GM19452 (cell line): ENCODE measurements around the gene SLC10A1.
"Not testable (repeated sequence)": the region's sequence is repeated elsewhere in the genome, so short reads cannot be mapped to it uniquely, and the experiment has no call there.

Source experiments
- ATAC-seq: cut with Tn5 transposase; IDR thresholded peaks from one replicate; pipeline ENCODE4 v1.9.1; 2021; ENCODE audit not compliant: unreplicated experiment

The SLC10A1 gene

GRCh38 chr14:69796797-69797500, at the start of gene SLC10A1:
TSS of gene SLC10A1 (minus strand) at chr14:69797241. CDS start at chr14:69797155, 86 bp downstream.
- no peak for ATAC-seq

GRCh38 chr14:69845787-69846186, 48.7 kb upstream of the SLC10A1 start:
- ATAC-seq = no peak

DNA sequence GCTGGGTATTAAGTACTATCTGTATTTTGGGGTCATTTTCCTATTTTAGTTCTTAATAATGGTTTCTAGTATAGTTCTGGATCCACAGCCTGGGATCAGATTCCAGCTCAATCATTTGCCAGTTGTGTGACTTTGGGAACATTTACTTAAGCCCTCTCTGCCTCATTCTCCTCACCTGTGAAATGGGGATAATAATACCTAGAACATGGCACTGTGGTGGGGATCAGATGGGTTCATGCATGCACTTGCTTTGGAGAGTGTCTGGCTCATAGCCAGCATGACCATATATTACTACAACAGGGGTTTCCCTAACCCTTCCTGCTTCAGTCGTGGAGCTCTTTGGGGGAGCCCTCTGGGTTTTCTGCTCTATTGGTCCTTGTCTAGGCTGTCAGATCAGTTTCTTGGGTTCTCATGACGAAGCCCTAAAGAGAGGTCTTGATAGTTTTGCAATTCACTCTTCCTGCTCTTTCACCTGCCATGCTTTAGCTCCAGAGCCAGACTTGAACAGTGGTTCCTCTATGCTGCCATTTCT, 48.1 kb upstream of the SLC10A1 start:
- ATAC-seq = no peak

DNA sequence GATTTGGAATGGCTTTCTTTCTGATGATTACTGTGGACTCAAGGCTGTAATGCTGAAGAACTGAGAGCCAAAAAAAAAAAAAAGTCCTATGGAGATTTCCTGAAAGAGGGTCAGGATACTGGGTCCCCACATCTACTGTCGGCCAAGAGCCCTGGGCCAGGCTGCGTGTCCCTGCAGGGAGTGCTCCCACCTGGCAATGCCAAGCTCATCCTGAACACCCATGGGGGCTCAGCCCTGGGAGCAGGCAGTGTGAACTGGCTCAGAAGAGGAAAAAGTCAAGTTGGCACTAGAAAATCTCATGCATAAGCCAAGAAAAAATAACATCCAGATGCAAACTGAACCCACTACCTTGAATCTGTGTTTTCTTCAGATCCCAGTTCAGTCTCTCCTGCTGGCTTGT, 47.1 kb upstream of the SLC10A1 start:
- ATAC-seq = no peak

- no peak for ATAC-seq
These were observed 45.8 kb upstream of the SLC10A1 start for GRCh38 chr14:69842686-69843420.

GRCh38 chr14:69841656-69842055, 44.6 kb upstream of the SLC10A1 start:
- no peak for ATAC-seq

- no peak for ATAC-seq
These were observed 42.6 kb upstream of the SLC10A1 start for GRCh38 chr14:69839661-69840060.

GRCh38 chr14:69838881-69839416, 41.9 kb upstream of the SLC10A1 start:
- ATAC-seq = no peak

- ATAC-seq = no peak
These were observed 31.8 kb upstream of the SLC10A1 start for GRCh38 chr14:69828879-69829278.

DNA sequence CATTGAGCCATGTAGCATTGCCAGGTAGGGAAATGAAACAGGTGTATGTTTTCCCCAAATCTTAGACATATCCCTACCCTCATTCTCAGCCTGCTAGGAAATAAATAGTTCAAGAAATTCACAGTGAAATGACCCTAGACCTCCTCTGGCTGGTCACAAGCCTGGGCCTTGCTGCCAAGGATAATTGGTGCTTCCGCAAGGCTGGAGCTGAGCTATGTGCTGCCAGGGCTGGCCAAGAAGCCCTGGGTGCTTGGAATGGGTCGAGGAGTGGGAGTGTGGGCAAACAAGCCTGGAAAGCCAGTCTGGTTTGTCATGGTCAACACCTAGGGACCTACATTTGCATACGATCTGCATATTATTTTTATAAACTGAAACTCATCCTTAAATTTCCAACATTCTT, 31.3 kb upstream of the SLC10A1 start:
- no peak for ATAC-seq

DNA sequence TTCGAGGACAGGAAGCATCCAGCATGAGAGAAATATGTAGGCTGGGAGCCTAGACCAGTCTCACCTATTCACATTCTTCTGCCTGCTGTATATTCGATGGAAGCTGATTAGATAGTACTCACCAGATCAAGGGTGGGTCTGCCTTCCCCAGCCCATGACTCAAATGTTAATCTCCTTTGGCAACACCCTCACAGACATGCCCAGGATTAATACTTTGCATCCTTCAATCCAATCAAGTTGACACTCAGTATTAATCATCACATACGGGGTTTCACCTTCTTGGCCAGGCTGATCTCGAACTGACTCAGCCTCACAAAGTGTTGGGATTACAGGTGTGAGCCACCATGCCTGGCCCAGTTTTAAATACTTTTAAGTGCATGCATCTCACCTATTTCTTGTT, 30.5 kb upstream of the SLC10A1 start:
- ATAC-seq = no peak

- no peak for ATAC-seq
These were observed 25.4 kb upstream of the SLC10A1 start for GRCh38 chr14:69822456-69822855.

GRCh38 chr14:69820991-69821390, 23.9 kb upstream of the SLC10A1 start:
- no peak for ATAC-seq

- no peak for ATAC-seq
These were observed 22.6 kb upstream of the SLC10A1 start for GRCh38 chr14:69819607-69820006.

GRCh38 chr14:69818758-69819191, 21.7 kb upstream of the SLC10A1 start:
- ATAC-seq = no peak

DNA sequence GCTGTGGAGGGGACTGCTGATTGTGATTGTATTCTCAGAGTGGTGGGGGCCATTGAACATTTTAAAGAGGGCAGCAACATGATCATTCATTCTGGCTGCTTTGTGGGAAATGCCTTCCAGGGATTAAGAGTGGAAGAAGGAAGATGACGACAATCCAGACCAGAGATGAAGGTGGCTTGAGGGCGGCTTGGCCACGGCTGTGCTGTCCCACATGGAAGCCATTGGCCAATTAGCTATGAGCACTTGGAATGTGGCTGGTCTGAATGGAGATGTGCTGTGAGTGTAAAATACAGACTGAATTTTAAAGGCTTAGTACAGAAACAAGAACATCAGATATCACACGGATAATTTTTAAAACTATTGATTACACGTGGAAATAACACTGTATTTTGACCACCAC, 19.2 kb upstream of the SLC10A1 start:
- no peak for ATAC-seq

DNA sequence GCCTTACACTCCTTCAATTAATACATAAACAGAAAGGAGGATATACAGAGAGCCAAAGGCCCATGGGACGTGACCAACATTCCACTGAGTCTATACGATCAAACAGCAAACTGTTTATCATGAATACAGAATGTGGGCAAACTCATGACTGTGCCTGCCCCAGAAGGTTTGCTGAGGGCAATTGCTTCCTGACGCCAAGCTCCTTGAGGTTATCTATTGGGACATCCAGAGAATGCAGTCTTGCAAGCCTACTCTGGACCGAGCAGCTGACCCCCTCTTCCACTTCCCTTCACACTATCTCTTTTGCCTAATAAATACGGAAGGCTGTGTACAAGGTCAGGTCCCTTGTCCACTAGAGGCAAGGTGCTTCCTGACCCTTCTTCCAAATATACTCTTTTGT, 18.5 kb upstream of the SLC10A1 start:
- ATAC-seq = no peak

- no peak for ATAC-seq
These were observed 17.4 kb upstream of the SLC10A1 start for GRCh38 chr14:69814397-69814796.

- not testable (repeated sequence) for ATAC-seq
These were observed 16.3 kb upstream of the SLC10A1 start for GRCh38 chr14:69813346-69813745.

GRCh38 chr14:69812711-69813110, 15.7 kb upstream of the SLC10A1 start:
- ATAC-seq = no peak

DNA sequence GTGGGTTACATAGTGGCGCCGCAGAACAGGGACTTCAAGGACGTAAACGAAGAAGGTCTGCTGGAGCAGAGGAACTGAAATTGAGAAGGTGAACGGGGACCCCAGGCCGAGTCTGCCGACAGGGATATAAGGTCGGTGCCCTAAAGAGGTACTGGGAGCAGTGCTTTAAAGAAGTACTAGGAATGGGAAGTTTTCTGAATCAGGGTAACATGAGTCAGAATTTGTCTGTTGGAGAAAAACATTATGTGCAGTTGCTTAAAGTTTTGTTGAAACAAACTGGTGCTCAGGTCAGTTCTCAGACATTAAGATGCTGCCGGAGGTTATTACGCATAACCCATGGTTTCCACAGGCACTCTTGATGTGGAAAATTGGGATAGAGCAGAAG, 14.8 kb upstream of the SLC10A1 start:
- no peak for ATAC-seq
